ENCODE data around the gene CAMTA1.

GRCh38 chr1:7485086-7485780, 700.0 kb downstream of the CAMTA1 start:
- TF ChIP-seq SUZ12 (IDR thresholded peaks at IDR 0.05) (no peak), BHLHE40 (IDR thresholded peaks at IDR 0.05; ENCODE audit: borderline replicate concordance) (no peak), NFRKB (IDR thresholded peaks at IDR 0.05) (no peak), FOXK2 (IDR thresholded peaks at IDR 0.05) (no peak), TARDBP (IDR thresholded peaks at IDR 0.05) (no peak), ZNF384 (IDR thresholded peaks at IDR 0.05) (no peak), FOXM1 (IDR thresholded peaks at IDR 0.05; ENCODE audit: borderline replicate concordance) (no peak), ARNT (IDR thresholded peaks at IDR 0.05) (no peak), ELF4 (IDR thresholded peaks at IDR 0.05) (no peak), SP1 (IDR thresholded peaks at IDR 0.05) (no peak), PKNOX1 (IDR thresholded peaks at IDR 0.05) (no peak)
